GM12874 (cell line): ENCODE results near the gene HSF2BP.

Experiments
- CTCF ChIP-seq: IDR thresholded peaks from 2 replicates; pipeline ENCODE4 v1.5.1; 2011; ENCODE audit warnings: low read depth, mild to moderate bottlenecking, control low read depth, low read length, moderate library complexity; ENCODE audit not compliant: insufficient read depth

Gene HSF2BP

GRCh38 chr21:43659136-43660000 is at the start of gene HSF2BP, which contains the start of gene RRP1B:
TSS of gene HSF2BP (minus strand) at chr21:43659488. CDS start at chr21:43658096, 1,392 bp downstream.
TSS of gene RRP1B (plus strand) at chr21:43659560. CDS start at chr21:43659665, 105 bp downstream.
- TF ChIP-seq CTCF: no peak

- TF ChIP-seq CTCF: no peak
Observed at GRCh38 chr21:43708745-43709381, 49.6 kb upstream of the HSF2BP start.

DNA sequence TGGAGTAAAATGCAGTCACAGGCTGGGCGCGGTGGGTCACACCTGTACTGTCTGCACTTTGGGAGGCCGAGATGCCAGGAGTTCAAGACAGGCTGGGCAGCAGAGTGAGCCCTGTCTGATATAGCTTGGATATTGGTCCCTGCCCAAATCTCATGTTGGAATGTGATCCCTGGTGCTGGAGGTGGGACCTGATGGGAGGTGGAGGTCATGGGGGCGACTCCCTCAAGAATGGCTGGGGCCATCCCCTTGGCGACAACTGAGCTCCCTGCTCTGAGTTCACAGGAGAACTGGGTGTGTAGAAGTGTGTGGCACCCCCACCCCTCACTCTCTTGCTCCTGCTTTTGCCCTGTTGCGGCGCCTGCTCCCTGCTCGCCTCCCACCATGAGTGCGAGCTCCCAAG is 48.2 kb upstream of the HSF2BP start:
- no peak for TF ChIP-seq CTCF

DNA sequence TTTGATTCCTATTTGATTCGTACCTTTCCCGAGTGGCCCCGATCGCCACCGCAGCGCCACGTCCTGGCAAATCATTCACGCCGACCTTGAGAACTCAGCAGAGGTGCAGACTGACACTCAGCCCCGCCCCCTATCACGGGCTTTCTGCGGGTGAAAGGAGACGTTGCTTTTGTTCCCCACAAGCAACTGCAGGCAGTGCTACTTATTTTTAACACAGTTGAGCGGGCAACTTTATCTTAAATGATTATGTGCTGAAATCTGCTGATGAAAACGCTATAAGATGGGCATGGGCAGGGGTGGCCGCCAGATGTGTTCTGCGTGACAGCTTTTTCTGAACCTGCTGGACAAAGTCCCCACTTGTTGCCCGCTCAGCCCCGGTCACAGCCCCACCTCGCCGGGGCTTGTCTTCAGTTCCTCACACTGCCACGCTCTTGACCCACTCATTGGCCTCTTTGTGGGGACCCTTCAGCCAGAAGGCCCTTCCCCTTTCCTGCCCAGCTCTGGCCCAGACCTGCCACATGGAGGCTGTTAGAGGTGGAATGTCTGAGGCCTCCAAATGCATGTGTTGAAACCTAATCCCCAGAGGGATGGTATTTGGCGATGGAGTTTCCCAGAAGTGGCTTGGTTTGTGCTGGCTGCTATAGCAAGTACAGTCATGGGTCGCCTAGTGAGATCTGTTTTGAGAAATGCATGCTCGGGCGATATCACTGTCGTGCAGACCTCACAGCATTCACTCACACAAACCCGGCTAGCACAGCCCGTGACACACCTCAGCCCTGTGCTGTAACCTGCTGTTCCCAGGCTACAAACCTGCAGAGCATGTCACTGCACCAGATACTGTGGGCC is 44.0 kb upstream of the HSF2BP start:
- no peak for TF ChIP-seq CTCF

DNA sequence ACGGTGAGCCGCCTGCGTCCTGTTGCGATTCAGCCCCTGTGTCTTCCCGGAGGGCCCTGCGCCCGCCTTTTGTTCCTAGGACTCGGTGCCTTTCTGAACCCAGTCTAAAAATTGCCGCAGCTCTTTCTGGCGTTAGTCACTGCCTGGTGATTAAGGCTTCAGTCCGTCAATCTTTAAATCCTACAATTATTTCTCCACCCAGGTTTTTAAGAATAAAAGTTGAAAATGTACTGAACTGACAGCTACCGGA is 43.4 kb upstream of the HSF2BP start:
- no peak for TF ChIP-seq CTCF

GRCh38 chr21:43701936-43702784 is 42.9 kb upstream of the HSF2BP start:
- no peak for TF ChIP-seq CTCF
